Measurements from ENCODE around the gene PKDREJ. TPM values are rescaled to one million over a fixed set of nuclear protein-coding genes. Genes with fewer than 3 reads are reported as not detected.

Gene PKDREJ
- total RNA-seq, 1 experiment from 2014 or later, result not detected

DNA sequence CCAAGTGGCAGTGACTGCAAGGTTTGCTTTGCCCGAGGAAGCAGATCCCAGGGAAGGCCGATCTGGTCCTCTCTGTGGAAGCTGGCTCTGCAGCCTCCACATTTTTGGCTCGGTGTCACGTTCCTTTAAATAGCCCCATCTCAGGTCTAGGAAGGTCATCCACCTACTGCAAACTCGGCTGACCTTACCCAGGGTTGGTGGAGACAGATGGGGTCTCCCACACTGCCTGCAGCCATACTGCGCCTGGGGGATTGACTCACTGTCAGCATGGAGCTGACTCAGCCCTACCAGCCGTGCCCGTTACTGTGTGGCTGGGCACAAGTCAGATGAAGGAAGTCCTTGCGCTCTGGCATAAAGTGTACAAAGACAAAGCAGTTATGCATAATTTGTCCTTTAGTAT lies 29.9 kb downstream of the PKDREJ start:
- H3K79me2 ChIP-seq (ENCODE audit: insufficient read depth, low read length), result no peaks in the 10 kb centered on the region
- H3K36me3 ChIP-seq (ENCODE audit: control insufficient read depth in 1 of 2, insufficient read depth in 2 of 2, low read length in 2 of 2), result no peaks in the 10 kb centered on the region; a peak in 1 of 4 replicates
- CTCF ChIA-PET, result no interaction called here
- no peaks in the 10 kb centered on the region for H3K9me2 ChIP-seq (ENCODE audit: insufficient read depth)
- no peaks in the 10 kb centered on the region for H4K20me1 ChIP-seq (ENCODE audit: insufficient read depth)
- intact Hi-C loops (cut with micrococcal nuclease), result no loop called here
- RAD21 ChIA-PET (ENCODE audit: low non-redundant PET in 1 of 2, low total read pairs in 2 of 2, uncharacterized antibody in 2 of 2, unreplicated experiment in 2 of 2), result no interaction called here
- POLR2A ChIA-PET, result interaction anchor here (0.7 kb wide), 1 partner anchor 11 kb away, joined by 3 read pairs; no protein-coding TSS in a partner anchor
- TF ChIP-seq SP1 (IDR thresholded peaks at IDR 0.05; ENCODE audit: low read depth) (no peak), ZFX (IDR thresholded peaks at IDR 0.05) (no peak), CEBPB (IDR thresholded peaks at IDR 0.05; ENCODE audit: low read depth) (no peak), FOSL1 (IDR thresholded peaks at IDR 0.05; ENCODE audit: low read depth) (no peak), JUND (IDR thresholded peaks at IDR 0.05) (no peak), ELF1 (IDR thresholded peaks at IDR 0.05; ENCODE audit: borderline replicate concordance, low read depth) (no peak), SRF (IDR thresholded peaks at IDR 0.05; ENCODE audit: low read depth) (no peak), ATF3 (IDR thresholded peaks at IDR 0.05) (no peak), ZBTB33 (IDR thresholded peaks at IDR 0.05; ENCODE audit: extremely low read depth, insufficient replicate concordance, low read length) (no peak), EZH2 (IDR thresholded peaks at IDR 0.05) (no peak), POLR2AphosphoS5 (IDR thresholded peaks at IDR 0.05; ENCODE audit: low read depth, low read length) (no peak), EGR1 (IDR thresholded peaks at IDR 0.05; ENCODE audit: low read depth) (no peak), SIN3A (IDR thresholded peaks at IDR 0.05; ENCODE audit: low read depth) (no peak), YY1 (IDR thresholded peaks at IDR 0.05; ENCODE audit: extremely low read depth, insufficient replicate concordance, low read depth, low read length) (no peak), EZH2phosphoT487 (IDR thresholded peaks at IDR 0.05; ENCODE audit: borderline replicate concordance) (no peak), RAD21 (IDR thresholded peaks at IDR 0.05; ENCODE audit: low read depth) (no peak)
- TF ChIP-seq, protein P1, sequence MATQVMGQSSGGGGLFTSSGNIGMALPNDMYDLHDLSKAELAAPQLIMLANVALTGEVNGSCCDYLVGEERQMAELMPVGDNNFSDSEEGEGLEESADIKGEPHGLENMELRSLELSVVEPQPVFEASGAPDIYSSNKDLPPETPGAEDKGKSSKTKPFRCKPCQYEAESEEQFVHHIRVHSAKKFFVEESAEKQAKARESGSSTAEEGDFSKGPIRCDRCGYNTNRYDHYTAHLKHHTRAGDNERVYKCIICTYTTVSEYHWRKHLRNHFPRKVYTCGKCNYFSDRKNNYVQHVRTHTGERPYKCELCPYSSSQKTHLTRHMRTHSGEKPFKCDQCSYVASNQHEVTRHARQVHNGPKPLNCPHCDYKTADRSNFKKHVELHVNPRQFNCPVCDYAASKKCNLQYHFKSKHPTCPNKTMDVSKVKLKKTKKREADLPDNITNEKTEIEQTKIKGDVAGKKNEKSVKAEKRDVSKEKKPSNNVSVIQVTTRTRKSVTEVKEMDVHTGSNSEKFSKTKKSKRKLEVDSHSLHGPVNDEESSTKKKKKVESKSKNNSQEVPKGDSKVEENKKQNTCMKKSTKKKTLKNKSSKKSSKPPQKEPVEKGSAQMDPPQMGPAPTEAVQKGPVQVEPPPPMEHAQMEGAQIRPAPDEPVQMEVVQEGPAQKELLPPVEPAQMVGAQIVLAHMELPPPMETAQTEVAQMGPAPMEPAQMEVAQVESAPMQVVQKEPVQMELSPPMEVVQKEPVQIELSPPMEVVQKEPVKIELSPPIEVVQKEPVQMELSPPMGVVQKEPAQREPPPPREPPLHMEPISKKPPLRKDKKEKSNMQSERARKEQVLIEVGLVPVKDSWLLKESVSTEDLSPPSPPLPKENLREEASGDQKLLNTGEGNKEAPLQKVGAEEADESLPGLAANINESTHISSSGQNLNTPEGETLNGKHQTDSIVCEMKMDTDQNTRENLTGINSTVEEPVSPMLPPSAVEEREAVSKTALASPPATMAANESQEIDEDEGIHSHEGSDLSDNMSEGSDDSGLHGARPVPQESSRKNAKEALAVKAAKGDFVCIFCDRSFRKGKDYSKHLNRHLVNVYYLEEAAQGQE (IDR thresholded peaks at IDR 0.05; ENCODE audit: low read depth), result no peak
- TF ChIP-seq, protein P2, sequence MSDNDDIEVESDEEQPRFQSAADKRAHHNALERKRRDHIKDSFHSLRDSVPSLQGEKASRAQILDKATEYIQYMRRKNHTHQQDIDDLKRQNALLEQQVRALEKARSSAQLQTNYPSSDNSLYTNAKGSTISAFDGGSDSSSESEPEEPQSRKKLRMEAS (IDR thresholded peaks at IDR 0.05), result no peak
- H3K9ac ChIP-seq (ENCODE audit: low read length), result no peak overlapping the region
- BruUV-seq (replicated peaks), result no TSS peak
- H3K9me3 ChIP-seq (ENCODE audit: control insufficient read depth in 1 of 2, insufficient read depth in 1 of 2, low read depth in 1 of 2, low read length in 2 of 2), result no peaks in the 10 kb centered on the region
- ATAC-seq (no peak), DNase-seq (ENCODE audit: low read depth, low spot score) (no peak)
- no peaks in the 10 kb centered on the region for H3K4me1 ChIP-seq (ENCODE audit: control insufficient read depth in 1 of 2, insufficient read depth in 2 of 2, low read length in 2 of 2)
- no peak overlapping the region for H3K4me2 ChIP-seq (ENCODE audit: low read length)
- no peak overlapping the region for H3K4me3 ChIP-seq (replicated peaks in 1 of 2; ENCODE audit: low read depth in 1 of 2, low read length in 2 of 2)
- no peak overlapping the region for H2AFZ ChIP-seq (ENCODE audit: low read depth, low read length, poor library complexity, severe bottlenecking)
- no peaks in the 10 kb centered on the region for H3K27me3 ChIP-seq (ENCODE audit: insufficient read depth, low read length)
- H3K27ac ChIP-seq (ENCODE audit: low read depth, low read length), result no peak overlapping the region
